SK-N-SH treated with all-trans-retinoic acid at 6 μM for 48 hours (cell line): ENCODE results near the gene JMJD1C.
A peak's percentile ranks its signal among the peaks of the same experiment; 100 is the strongest.

Source experiments
- ATAC-seq: fragments of 200-7000 bp; cut with Tn5 transposase; 3 replicates; pipeline ENCODE4 v1.9.1; 2020; ENCODE audit warnings: mild to moderate bottlenecking, moderate library complexity
- ARNTL ChIP-seq: fragments of 450-650 bp; formaldehyde crosslinking; IDR thresholded peaks from 2 replicates; pipeline ENCODE4 v1.5.0; 2020; ENCODE audit warnings: low read depth, mild to moderate bottlenecking, moderate library complexity, borderline replicate concordance
- BACH2 ChIP-seq: fragments of 250-450 bp; sonication (Bioruptor Pico); IDR thresholded peaks from 2 replicates; pipeline ENCODE4 v1.9.0; 2021; ENCODE audit warnings: mild to moderate bottlenecking, borderline replicate concordance
- CSDC2 ChIP-seq: fragments of 250-450 bp; sonication (Bioruptor Pico); IDR thresholded peaks from 2 replicates; pipeline ENCODE4 v1.5.0; 2020; ENCODE audit warnings: mild to moderate bottlenecking, moderate library complexity
- CSRNP3 ChIP-seq: fragments of 250-450 bp; sonication (Bioruptor Pico); IDR thresholded peaks from 2 replicates; pipeline ENCODE4 v1.5.1; 2021; ENCODE audit warnings: mild to moderate bottlenecking, moderate library complexity
- ISL1 ChIP-seq: fragments of 250-450 bp; sonication (Bioruptor Pico); IDR thresholded peaks from 2 replicates; pipeline ENCODE4 v2.1.2; 2022; ENCODE audit warnings: mild to moderate bottlenecking, moderate library complexity
- OSR1 ChIP-seq: fragments of 250-450 bp; sonication (Bioruptor Pico); IDR thresholded peaks from 2 replicates; pipeline ENCODE4 v1.8.0; 2022; ENCODE audit warnings: moderate library complexity, mild to moderate bottlenecking, inconsistent platforms
- POU6F1 ChIP-seq: fragments of 250-450 bp; sonication (Bioruptor Pico); IDR thresholded peaks from 2 replicates; pipeline ENCODE4 v1.8.0; 2021; ENCODE audit warnings: low read depth, mild to moderate bottlenecking, moderate library complexity, borderline replicate concordance
- PPARA ChIP-seq: fragments of 250-450 bp; sonication (Bioruptor Pico); IDR thresholded peaks from 2 replicates; pipeline ENCODE4 v1.5.0; 2020; ENCODE audit warnings: mild to moderate bottlenecking, borderline replicate concordance
- RARB ChIP-seq: fragments of 250-450 bp; sonication (Bioruptor Pico); IDR thresholded peaks from 2 replicates; pipeline ENCODE4 v1.8.0; 2021; ENCODE audit warnings: mild to moderate bottlenecking, moderate library complexity
- SNAI2 ChIP-seq: fragments of 250-450 bp; sonication (Bioruptor Pico); IDR thresholded peaks from 2 replicates; pipeline ENCODE4 v1.5.0; 2020; ENCODE audit warnings: mild to moderate bottlenecking, moderate library complexity
- TOX ChIP-seq: fragments of 250-450 bp; sonication (Bioruptor Pico); IDR thresholded peaks from 2 replicates; pipeline ENCODE4 v1.8.0; 2021; ENCODE audit warnings: mild to moderate bottlenecking, moderate library complexity, borderline replicate concordance
- ZC3H10 ChIP-seq: fragments of 250-450 bp; sonication (Bioruptor Pico); IDR thresholded peaks from 2 replicates; pipeline ENCODE4 v1.5.1; 2021; ENCODE audit warnings: mild to moderate bottlenecking, moderate library complexity
- ZFP3 ChIP-seq: fragments of 250-450 bp; sonication (Bioruptor Pico); IDR thresholded peaks from 2 replicates; pipeline ENCODE4 v1.5.0; 2020; ENCODE audit warnings: mild to moderate bottlenecking, moderate library complexity
- ZFP30 ChIP-seq: fragments of 450-650 bp; formaldehyde crosslinking; IDR thresholded peaks from 2 replicates; pipeline ENCODE4 v1.5.0; 2022; ENCODE audit warnings: mild to moderate bottlenecking, moderate library complexity
- ZNF70 ChIP-seq: fragments of 450-650 bp; formaldehyde crosslinking; IDR thresholded peaks from 2 replicates; pipeline ENCODE4 v1.5.0; 2020; ENCODE audit warnings: mild to moderate bottlenecking, moderate library complexity
- ZNF8 ChIP-seq: fragments of 450-650 bp; formaldehyde crosslinking; IDR thresholded peaks from 2 replicates; pipeline ENCODE4 v1.5.0; 2020; ENCODE audit warnings: mild to moderate bottlenecking, moderate library complexity
- TF ChIP-seq, protein P1 (sequence below): fragments of 250-450 bp; sonication (Bioruptor Pico); IDR thresholded peaks from 2 replicates; pipeline ENCODE4 v1.5.1; 2020; ENCODE audit warnings: low read depth, mild to moderate bottlenecking, moderate library complexity
- TF ChIP-seq, protein P2 (sequence below): fragments of 250-450 bp; sonication (Bioruptor Pico); IDR thresholded peaks from 2 replicates; pipeline ENCODE4 v1.5.0; 2020; ENCODE audit warnings: mild to moderate bottlenecking, moderate library complexity
- TF ChIP-seq, protein P3 (sequence below): fragments of 250-450 bp; sonication (Bioruptor Pico); IDR thresholded peaks from 2 replicates; pipeline ENCODE4 v1.8.0; 2020; ENCODE audit warnings: mild to moderate bottlenecking, moderate library complexity, borderline replicate concordance

The JMJD1C gene

GRCh38 chr10:63439607-63440006 lies 26.2 kb downstream of the JMJD1C start:
- no peak for ATAC-seq
- TF ChIP-seq RARB (CRISPR knock-in tag) = no peak
- no peak for TF ChIP-seq CSRNP3 (CRISPR knock-in tag)
- no peak for TF ChIP-seq ARNTL (CRISPR knock-in tag)
- TF ChIP-seq PPARA (CRISPR knock-in tag) = no peak
- no peak for TF ChIP-seq POU6F1 (CRISPR knock-in tag)
- TF ChIP-seq, all 23 proteins: peak for 0

GRCh38 chr10:63438506-63439498 lies 27.0 kb downstream of the JMJD1C start:
- TF ChIP-seq ISL1 = peak; percentile 48
- TF ChIP-seq, protein P1, sequence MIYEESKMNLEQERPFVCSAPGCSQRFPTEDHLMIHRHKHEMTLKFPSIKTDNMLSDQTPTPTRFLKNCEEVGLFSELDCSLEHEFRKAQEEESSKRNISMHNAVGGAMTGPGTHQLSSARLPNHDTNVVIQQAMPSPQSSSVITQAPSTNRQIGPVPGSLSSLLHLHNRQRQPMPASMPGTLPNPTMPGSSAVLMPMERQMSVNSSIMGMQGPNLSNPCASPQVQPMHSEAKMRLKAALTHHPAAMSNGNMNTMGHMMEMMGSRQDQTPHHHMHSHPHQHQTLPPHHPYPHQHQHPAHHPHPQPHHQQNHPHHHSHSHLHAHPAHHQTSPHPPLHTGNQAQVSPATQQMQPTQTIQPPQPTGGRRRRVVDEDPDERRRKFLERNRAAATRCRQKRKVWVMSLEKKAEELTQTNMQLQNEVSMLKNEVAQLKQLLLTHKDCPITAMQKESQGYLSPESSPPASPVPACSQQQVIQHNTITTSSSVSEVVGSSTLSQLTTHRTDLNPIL (CRISPR knock-in tag) = no peak

DNA sequence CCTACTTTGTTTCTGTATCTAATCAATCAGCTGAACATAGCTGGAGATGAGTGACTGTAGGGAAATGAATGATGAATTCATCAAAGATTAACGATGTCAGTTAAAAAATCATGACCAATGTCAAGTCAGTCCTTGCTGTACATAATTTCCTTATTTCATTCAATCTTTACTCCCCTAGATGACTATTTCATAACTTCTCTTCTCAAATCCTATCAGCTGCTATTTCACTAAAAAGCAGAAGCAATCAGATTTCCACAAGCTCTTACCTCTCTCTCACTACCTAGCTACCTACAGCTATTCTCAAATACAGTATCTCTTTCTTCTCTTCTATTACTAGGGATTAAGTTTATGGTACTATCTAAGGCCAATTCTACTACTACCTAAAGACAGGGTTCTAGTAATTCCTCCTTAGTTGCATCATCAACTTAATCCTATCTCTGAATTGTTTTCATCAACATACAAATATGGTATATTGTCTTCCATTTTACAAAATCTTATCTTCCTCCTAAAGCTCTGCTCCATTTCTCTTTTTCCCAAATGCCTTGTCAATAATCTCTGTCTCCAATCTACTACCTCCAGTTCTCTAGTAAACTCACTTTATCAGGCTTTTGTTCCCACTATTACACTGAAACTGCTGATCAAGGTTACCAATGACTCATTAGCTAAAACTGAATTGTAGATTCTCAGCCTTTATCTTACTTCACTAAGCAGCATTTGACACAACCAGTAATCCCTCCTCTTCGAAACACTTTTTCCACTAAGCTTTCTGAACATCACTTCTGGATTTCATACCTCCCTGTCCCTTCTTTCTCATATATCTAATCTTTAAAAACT lies 28.4 kb downstream of the JMJD1C start:
- no peak for ATAC-seq

More at GRCh38 chr10:63438506-63439498, 27.0 kb downstream of the JMJD1C start:
- ATAC-seq = no peak

GRCh38 chr10:63436225-63436624 lies 29.6 kb downstream of the JMJD1C start:
- TF ChIP-seq TOX (CRISPR knock-in tag) (no peak), ZFP30 (CRISPR knock-in tag) (no peak), ZC3H10 (no peak), RARB (CRISPR knock-in tag) (no peak), SNAI2 (CRISPR knock-in tag) (no peak), CSDC2 (no peak), ARNTL (CRISPR knock-in tag) (no peak), PPARA (CRISPR knock-in tag) (no peak), CSRNP3 (CRISPR knock-in tag) (no peak), ZNF8 (no peak), ZNF70 (CRISPR knock-in tag) (no peak), OSR1 (CRISPR knock-in tag) (no peak), POU6F1 (CRISPR knock-in tag) (no peak)
- TF ChIP-seq, protein P2, sequence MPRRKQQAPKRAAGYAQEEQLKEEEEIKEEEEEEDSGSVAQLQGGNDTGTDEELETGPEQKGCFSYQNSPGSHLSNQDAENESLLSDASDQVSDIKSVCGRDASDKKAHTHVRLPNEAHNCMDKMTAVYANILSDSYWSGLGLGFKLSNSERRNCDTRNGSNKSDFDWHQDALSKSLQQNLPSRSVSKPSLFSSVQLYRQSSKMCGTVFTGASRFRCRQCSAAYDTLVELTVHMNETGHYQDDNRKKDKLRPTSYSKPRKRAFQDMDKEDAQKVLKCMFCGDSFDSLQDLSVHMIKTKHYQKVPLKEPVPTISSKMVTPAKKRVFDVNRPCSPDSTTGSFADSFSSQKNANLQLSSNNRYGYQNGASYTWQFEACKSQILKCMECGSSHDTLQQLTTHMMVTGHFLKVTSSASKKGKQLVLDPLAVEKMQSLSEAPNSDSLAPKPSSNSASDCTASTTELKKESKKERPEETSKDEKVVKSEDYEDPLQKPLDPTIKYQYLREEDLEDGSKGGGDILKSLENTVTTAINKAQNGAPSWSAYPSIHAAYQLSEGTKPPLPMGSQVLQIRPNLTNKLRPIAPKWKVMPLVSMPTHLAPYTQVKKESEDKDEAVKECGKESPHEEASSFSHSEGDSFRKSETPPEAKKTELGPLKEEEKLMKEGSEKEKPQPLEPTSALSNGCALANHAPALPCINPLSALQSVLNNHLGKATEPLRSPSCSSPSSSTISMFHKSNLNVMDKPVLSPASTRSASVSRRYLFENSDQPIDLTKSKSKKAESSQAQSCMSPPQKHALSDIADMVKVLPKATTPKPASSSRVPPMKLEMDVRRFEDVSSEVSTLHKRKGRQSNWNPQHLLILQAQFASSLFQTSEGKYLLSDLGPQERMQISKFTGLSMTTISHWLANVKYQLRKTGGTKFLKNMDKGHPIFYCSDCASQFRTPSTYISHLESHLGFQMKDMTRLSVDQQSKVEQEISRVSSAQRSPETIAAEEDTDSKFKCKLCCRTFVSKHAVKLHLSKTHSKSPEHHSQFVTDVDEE (CRISPR knock-in tag) = no peak
- TF ChIP-seq, protein P3, sequence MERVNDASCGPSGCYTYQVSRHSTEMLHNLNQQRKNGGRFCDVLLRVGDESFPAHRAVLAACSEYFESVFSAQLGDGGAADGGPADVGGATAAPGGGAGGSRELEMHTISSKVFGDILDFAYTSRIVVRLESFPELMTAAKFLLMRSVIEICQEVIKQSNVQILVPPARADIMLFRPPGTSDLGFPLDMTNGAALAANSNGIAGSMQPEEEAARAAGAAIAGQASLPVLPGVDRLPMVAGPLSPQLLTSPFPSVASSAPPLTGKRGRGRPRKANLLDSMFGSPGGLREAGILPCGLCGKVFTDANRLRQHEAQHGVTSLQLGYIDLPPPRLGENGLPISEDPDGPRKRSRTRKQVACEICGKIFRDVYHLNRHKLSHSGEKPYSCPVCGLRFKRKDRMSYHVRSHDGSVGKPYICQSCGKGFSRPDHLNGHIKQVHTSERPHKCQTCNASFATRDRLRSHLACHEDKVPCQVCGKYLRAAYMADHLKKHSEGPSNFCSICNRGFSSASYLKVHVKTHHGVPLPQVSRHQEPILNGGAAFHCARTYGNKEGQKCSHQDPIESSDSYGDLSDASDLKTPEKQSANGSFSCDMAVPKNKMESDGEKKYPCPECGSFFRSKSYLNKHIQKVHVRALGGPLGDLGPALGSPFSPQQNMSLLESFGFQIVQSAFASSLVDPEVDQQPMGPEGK (CRISPR knock-in tag) = no peak
- TF ChIP-seq, protein P1 (CRISPR knock-in tag) = no peak
- TF ChIP-seq, all 23 proteins: peak for 0
- ATAC-seq = no peak

More for the DNA sequence above, 28.4 kb downstream of the JMJD1C start:
- no peak for TF ChIP-seq PPARA (CRISPR knock-in tag)
- TF ChIP-seq ZFP3 (CRISPR knock-in tag) = no peak
- TF ChIP-seq ZFP30 (CRISPR knock-in tag) = no peak
- no peak for TF ChIP-seq BACH2 (CRISPR knock-in tag)
